ENCODE measurements around the gene TMEM100. TPM values are rescaled to one million over a fixed set of nuclear protein-coding genes. Genes with fewer than 3 reads are reported as not detected.

TMEM100 gene
- total RNA-seq, 6 experiments from 2014 or later = 0.18 to 0.26 TPM; not detected in 4

DNA sequence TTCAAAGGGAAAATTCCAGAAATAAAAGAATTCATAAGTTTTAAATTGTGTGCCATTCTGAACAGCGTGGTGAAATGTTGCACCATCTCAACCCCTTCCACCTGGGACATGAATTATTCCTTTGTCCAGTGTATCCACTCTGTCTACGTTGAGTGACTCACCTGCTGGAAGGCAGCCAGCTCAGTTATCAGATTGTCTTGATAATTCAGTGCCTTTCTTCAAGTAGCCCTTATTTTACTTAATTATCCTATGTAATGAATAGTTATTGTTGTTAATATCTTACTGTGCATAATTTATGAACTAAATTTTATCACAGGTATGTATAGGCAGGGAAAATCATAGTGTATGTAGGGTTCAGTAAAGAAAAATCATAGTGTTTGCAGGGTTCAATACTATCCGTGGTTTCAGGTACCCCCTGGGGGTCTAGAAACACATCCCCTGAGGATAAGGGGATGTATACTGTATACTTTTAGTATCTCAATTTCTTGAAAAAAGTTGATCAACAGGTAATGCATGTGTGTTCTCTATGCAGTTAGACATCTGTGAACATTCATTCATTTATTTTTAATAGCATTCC lies 20.5 kb upstream of the TMEM100 start:
- DNase-seq = no peak
- no peaks in the 10 kb centered on the region for H3K36me3 Mint-ChIP-seq (ENCODE audit: low read depth)
- no peak overlapping the region for H3K4me3 Mint-ChIP-seq
- TF ChIP-seq CTCF (IDR thresholded peaks at IDR 0.05) = no peak
- peaks cover 10% of the 10 kb centered on the region; the same call in 1 of the 2 replicates for H3K4me1 Mint-ChIP-seq (ENCODE audit: low read depth)
- peaks cover 10% of the 10 kb centered on the region; the same call in 1 of the 2 replicates for H3K27me3 Mint-ChIP-seq (ENCODE audit: insufficient read depth)
- no peak overlapping the region for H3K27ac Mint-ChIP-seq
- no peaks in the 10 kb centered on the region for H3K9me3 Mint-ChIP-seq

DNA sequence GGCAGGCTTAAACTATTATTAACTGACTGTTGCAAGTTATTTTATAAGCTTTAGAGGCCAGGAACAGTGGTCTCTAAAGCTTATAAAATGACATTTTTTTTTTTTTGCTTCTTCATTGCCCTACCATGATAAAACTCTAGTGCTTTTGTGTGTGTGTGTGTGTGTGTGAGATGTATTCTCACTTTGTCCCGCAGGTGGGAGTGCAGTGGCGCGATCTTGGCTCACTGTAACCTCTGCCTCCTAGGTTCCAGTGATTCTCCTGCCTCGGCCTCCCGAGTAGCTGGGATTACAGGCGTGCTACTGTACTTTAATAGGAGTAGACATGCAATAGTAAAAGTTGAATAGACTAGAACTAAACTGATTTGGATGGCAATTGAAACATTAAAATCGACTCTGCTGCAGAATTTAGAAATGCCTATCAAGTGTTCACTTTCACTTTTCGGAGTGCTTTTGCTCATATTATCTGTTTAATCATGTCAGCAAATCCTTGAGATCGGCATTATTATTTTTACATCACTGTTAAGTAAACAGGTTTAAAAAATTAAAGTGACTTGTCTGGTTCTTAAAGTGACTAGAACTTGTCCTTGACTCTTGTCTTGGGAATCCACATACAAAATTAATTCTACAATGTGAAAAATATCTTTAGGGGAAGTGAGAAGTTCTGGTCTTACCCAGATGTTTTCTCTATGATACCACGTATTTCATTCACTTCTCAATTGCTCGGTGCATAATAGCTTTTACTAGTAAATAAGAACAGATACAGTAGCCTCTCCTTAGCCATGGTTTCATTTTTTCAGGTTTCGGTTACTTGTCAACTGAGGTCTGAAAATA lies 19.8 kb upstream of the TMEM100 start:
- Mint-ChIP-seq H3K36me3 (ENCODE audit: low read depth) (no peaks in the 10 kb centered on the region), H3K27me3 (ENCODE audit: insufficient read depth) (peaks cover 10% of the 10 kb centered on the region; the same call in 1 of the 2 replicates), H3K4me3 (no peak overlapping the region), H3K27ac (no peak overlapping the region), H3K4me1 (ENCODE audit: low read depth) (peaks cover 14% of the 10 kb centered on the region; the same call in 1 of the 2 replicates), H3K9me3 (no peaks in the 10 kb centered on the region)
- no peak for DNase-seq
- TF ChIP-seq CTCF (IDR thresholded peaks at IDR 0.05) = no peak

GRCh38 chr17:55741356-55741700 lies 18.7 kb upstream of the TMEM100 start:
- Mint-ChIP-seq H3K4me1 (ENCODE audit: low read depth) (peaks cover 14% of the 10 kb centered on the region; the same call in 1 of the 2 replicates), H3K4me3 (no peak overlapping the region), H3K36me3 (ENCODE audit: low read depth) (no peaks in the 10 kb centered on the region), H3K27ac (no peak overlapping the region), H3K9me3 (no peaks in the 10 kb centered on the region), H3K27me3 (ENCODE audit: insufficient read depth) (peaks cover 10% of the 10 kb centered on the region; the same call in 1 of the 2 replicates)
- DNase-seq = no peak
- no peak for TF ChIP-seq CTCF (IDR thresholded peaks at IDR 0.05)

- Mint-ChIP-seq H3K27me3 (ENCODE audit: insufficient read depth) (peaks cover 7% of the 10 kb centered on the region; the same call in 1 of the 2 replicates), H3K36me3 (ENCODE audit: low read depth) (no peaks in the 10 kb centered on the region), H3K4me1 (ENCODE audit: low read depth) (peaks cover 16% of the 10 kb centered on the region), H3K4me3 (no peak overlapping the region), H3K27ac (no peak overlapping the region), H3K9me3 (no peaks in the 10 kb centered on the region)
- no peak for TF ChIP-seq CTCF (IDR thresholded peaks at IDR 0.05)
- no peak for DNase-seq
Observed at GRCh38 chr17:55740511-55741355, 18.1 kb upstream of the TMEM100 start.

GRCh38 chr17:55737976-55738501 lies 15.4 kb upstream of the TMEM100 start:
- Mint-ChIP-seq H3K4me1 (ENCODE audit: low read depth) (peaks cover 39% of the 10 kb centered on the region), H3K27ac (no peak overlapping the region)

More at GRCh38 chr17:55737976-55738501, 15.4 kb upstream of the TMEM100 start:
- Mint-ChIP-seq H3K9me3 (no peaks in the 10 kb centered on the region), H3K4me3 (no peak overlapping the region), H3K36me3 (ENCODE audit: low read depth) (no peaks in the 10 kb centered on the region), H3K27me3 (ENCODE audit: insufficient read depth) (peaks cover 2% of the 10 kb centered on the region; the same call in 1 of the 2 replicates)
- no peak for DNase-seq
- TF ChIP-seq CTCF (IDR thresholded peaks at IDR 0.05) = no peak
